ENCODE results near the gene NCOA1.

Gene NCOA1

GRCh38 chr2:24806661-24807036 is 315.6 kb downstream of the NCOA1 start:
- TF ChIP-seq, protein P1, sequence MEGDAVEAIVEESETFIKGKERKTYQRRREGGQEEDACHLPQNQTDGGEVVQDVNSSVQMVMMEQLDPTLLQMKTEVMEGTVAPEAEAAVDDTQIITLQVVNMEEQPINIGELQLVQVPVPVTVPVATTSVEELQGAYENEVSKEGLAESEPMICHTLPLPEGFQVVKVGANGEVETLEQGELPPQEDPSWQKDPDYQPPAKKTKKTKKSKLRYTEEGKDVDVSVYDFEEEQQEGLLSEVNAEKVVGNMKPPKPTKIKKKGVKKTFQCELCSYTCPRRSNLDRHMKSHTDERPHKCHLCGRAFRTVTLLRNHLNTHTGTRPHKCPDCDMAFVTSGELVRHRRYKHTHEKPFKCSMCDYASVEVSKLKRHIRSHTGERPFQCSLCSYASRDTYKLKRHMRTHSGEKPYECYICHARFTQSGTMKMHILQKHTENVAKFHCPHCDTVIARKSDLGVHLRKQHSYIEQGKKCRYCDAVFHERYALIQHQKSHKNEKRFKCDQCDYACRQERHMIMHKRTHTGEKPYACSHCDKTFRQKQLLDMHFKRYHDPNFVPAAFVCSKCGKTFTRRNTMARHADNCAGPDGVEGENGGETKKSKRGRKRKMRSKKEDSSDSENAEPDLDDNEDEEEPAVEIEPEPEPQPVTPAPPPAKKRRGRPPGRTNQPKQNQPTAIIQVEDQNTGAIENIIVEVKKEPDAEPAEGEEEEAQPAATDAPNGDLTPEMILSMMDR (IDR thresholded peaks at IDR 0.05; ENCODE audit: poor library complexity, severe bottlenecking): no peak
- peaks cover 38% of the 10 kb centered on the region for H3K36me3 ChIP-seq (ENCODE audit: low read depth)
- ATAC-seq (ENCODE audit: low read depth) (peak; percentile 42; the same call in 1 of the 3 replicates), DNase-seq (ENCODE audit: low spot score) (no peak)
- H3K4me3 ChIP-seq (ENCODE audit: severe bottlenecking): no peak overlapping the region
- no peaks in the 10 kb centered on the region for H3K27me3 ChIP-seq (ENCODE audit: insufficient read depth, poor library complexity, severe bottlenecking)
- H3K4me1 ChIP-seq (ENCODE audit: insufficient read depth, poor library complexity, severe bottlenecking): peaks cover 18% of the 10 kb centered on the region
- H3K9me3 ChIP-seq (ENCODE audit: severe bottlenecking): no peaks in the 10 kb centered on the region
- H3K27ac ChIP-seq (ENCODE audit: poor library complexity, severe bottlenecking): peak overlapping the region; percentile 24

GRCh38 chr2:24809316-24810007 is 318.4 kb downstream of the NCOA1 start:
- Histone ChIP-seq H3K4me1 (ENCODE audit: insufficient read depth, poor library complexity, severe bottlenecking) (peaks cover 18% of the 10 kb centered on the region), H3K4me3 (ENCODE audit: severe bottlenecking) (no peak overlapping the region), H3K9me3 (ENCODE audit: severe bottlenecking) (no peaks in the 10 kb centered on the region), H3K36me3 (ENCODE audit: low read depth) (peaks cover 56% of the 10 kb centered on the region), H3K27ac (ENCODE audit: poor library complexity, severe bottlenecking) (no peak overlapping the region), H3K27me3 (ENCODE audit: insufficient read depth, poor library complexity, severe bottlenecking) (no peaks in the 10 kb centered on the region)
- TF ChIP-seq, protein P1 (IDR thresholded peaks at IDR 0.05; ENCODE audit: poor library complexity, severe bottlenecking): no peak
- DNase-seq (ENCODE audit: low spot score) (no peak), ATAC-seq (ENCODE audit: low read depth) (peak; percentile 25; the same call in 1 of the 3 replicates)

GRCh38 chr2:24813691-24814137 is 322.7 kb downstream of the NCOA1 start:
- Histone ChIP-seq H3K27ac (ENCODE audit: poor library complexity, severe bottlenecking) (no peak overlapping the region), H3K4me3 (ENCODE audit: severe bottlenecking) (no peak overlapping the region), H3K36me3 (ENCODE audit: low read depth) (peaks cover 70% of the 10 kb centered on the region), H3K27me3 (ENCODE audit: insufficient read depth, poor library complexity, severe bottlenecking) (no peaks in the 10 kb centered on the region), H3K9me3 (ENCODE audit: severe bottlenecking) (no peaks in the 10 kb centered on the region), H3K4me1 (ENCODE audit: insufficient read depth, poor library complexity, severe bottlenecking) (peaks cover 16% of the 10 kb centered on the region)
- DNase-seq (ENCODE audit: low spot score) (no peak), ATAC-seq (ENCODE audit: low read depth) (no peak)
- TF ChIP-seq, protein P1 (IDR thresholded peaks at IDR 0.05; ENCODE audit: poor library complexity, severe bottlenecking): no peak

- DNase-seq (ENCODE audit: low spot score) (no peak), ATAC-seq (ENCODE audit: low read depth) (no peak)
- H3K27ac ChIP-seq (ENCODE audit: poor library complexity, severe bottlenecking): no peak overlapping the region
- H3K27me3 ChIP-seq (ENCODE audit: insufficient read depth, poor library complexity, severe bottlenecking): no peaks in the 10 kb centered on the region
- peaks cover 9% of the 10 kb centered on the region for H3K4me1 ChIP-seq (ENCODE audit: insufficient read depth, poor library complexity, severe bottlenecking)
- H3K9me3 ChIP-seq (ENCODE audit: severe bottlenecking): no peaks in the 10 kb centered on the region
- peaks cover 73% of the 10 kb centered on the region for H3K36me3 ChIP-seq (ENCODE audit: low read depth)
- no peak overlapping the region for H3K4me3 ChIP-seq (ENCODE audit: severe bottlenecking)
- TF ChIP-seq, protein P1 (IDR thresholded peaks at IDR 0.05; ENCODE audit: poor library complexity, severe bottlenecking): no peak
Observed at GRCh38 chr2:24814516-24814915, 323.5 kb downstream of the NCOA1 start.

DNA sequence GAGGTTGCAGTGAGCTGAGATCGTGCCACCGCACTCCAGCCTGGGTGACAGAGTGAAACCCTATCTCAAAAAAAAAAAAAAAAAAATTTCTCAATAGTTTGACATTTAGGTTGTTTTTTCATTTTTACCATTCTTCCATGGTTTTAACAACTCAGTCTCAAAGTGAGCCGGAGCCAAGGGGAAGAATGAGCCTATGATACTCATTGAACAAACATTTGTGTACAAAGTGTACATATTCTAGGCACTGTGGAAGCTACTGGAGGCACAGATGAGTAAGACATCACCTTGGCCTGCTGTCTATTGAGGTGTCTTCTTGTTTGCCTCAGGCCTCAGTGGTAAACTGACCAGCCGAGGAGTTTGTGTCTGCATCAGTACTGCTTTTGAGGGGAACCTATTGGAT is 324.1 kb downstream of the NCOA1 start:
- H3K27ac ChIP-seq (ENCODE audit: poor library complexity, severe bottlenecking): no peak overlapping the region
- DNase-seq (ENCODE audit: low spot score): no peak
- TF ChIP-seq, protein P1 (IDR thresholded peaks at IDR 0.05; ENCODE audit: poor library complexity, severe bottlenecking): no peak
- peaks cover 3% of the 10 kb centered on the region for H3K4me1 ChIP-seq (ENCODE audit: insufficient read depth, poor library complexity, severe bottlenecking)
- no peaks in the 10 kb centered on the region for H3K27me3 ChIP-seq (ENCODE audit: insufficient read depth, poor library complexity, severe bottlenecking)
- no peak overlapping the region for H3K4me3 ChIP-seq (ENCODE audit: severe bottlenecking)
- no peaks in the 10 kb centered on the region for H3K9me3 ChIP-seq (ENCODE audit: severe bottlenecking)
- H3K36me3 ChIP-seq (ENCODE audit: low read depth): peaks cover 75% of the 10 kb centered on the region
- ATAC-seq (ENCODE audit: low read depth): no peak

Data from RWPE2 (cell line).